Fibroblast of peridontal ligament (primary cell): ENCODE results near the gene TMEM151A.
"Not testable (repeated sequence)": the region's sequence is repeated elsewhere in the genome, so short reads cannot be mapped to it uniquely, and the experiment has no call there.

Source experiments
- DNase-seq: peaks from one replicate; pipeline ENCODE4 v3.0.0-alpha.2; 2010; ENCODE audit errors: extremely low read depth

Gene TMEM151A

GRCh38 chr11:66309475-66309874, 17.8 kb downstream of the TMEM151A start:
- DNase-seq, result no peak

- DNase-seq, result no peak
Observed at GRCh38 chr11:66310324-66310723, 18.6 kb downstream of the TMEM151A start.

- not testable (repeated sequence) for DNase-seq
Observed at GRCh38 chr11:66310803-66311440, 19.2 kb downstream of the TMEM151A start.

- DNase-seq, result no peak
Observed at GRCh38 chr11:66311470-66311964, 19.8 kb downstream of the TMEM151A start.

DNA sequence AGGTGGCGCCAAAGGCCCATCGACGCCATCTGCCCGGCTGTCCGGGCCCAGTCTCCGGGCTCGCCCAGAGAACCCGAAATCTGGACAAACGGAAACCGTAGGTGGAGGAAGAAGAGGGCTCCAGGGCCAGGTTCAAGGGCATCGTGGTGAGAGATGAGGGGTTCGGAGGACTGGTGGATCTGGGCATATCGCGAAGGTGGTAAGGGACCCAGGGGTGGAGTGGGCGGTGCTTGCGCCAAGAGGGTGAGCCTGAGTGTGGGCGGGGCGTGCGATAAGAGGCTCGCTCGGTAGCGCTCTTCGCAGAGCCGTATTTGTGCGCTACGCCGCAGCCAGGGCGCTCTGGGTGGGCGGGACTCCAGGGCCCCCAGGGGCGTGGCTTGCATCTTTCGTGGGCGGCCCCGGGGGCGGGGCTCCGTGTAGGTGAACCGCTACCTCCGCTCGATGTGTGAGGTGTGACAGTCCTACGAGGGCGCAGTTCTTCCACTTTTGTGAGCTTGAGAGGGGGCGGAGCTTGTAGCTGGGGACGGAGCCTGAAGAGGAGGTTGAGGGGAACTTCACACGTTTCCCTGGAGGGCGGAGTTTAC, 20.4 kb downstream of the TMEM151A start:
- peak; percentile 87 for DNase-seq

GRCh38 chr11:66312549-66313320, 21.0 kb downstream of the TMEM151A start:
- DNase-seq, result peak; percentile 99

- peak; percentile 45 for DNase-seq
Observed at GRCh38 chr11:66313321-66314185, 21.9 kb downstream of the TMEM151A start.

DNA sequence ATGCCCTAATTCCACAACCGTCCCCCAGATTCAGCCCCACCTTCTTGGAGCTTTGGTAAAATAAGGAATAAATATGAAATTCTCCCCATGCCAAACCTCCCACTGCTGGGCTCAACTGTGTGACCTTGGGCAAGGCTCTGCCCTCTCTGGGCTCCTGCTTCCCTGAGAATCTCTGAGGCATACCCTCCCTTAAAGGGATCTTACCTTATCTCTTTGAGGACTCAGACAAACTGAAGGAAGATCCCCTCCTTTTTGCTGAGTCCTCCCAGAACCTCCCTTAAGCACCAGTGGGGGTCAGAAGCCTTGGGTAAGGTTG, 22.4 kb downstream of the TMEM151A start:
- no peak for DNase-seq

DNA sequence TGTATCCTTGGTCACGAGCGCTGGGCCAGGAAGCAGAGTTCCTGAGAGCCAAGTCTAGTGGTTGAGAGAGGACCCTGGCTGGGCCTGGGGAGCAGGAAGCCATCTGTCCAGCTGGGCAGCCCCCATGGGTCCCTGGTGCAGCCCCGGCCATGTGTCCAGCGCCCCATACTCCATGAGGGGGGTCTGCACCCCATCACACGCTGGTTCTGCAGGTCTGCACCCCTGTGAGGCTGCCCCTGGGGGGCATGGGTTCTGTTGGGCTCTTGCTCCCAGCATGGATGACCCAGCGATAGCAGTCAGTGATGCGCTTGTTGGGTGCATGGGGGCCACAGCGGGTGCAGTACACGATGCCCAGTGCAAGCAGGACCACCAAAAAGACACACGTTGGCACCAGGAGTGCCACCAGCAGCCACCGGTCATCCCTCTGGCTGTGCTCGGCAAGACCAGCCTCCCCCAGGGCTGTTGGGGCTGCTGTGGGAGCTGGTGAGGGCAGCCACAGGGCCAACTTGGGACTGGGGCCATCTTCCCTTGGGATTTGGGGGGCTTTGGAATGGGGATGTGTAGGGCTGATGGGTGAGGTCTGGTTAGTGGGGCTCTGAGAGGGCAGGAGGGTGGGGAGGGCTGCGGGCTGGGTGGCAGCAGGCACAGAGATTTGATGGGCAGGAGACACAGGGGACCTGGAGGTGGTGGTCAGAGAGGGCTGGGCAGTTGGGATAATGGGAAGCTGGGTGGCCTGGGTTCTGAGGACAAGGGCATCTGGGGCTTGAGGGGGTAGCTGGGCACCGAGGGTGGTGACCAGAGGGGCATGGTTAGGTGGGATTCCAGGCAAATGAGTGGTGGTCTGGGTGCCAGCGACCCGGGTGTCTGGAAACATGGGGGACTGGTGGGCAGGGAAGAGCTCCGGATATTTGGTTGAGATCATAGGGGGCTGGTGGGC, 23.1 kb downstream of the TMEM151A start:
- DNase-seq, result no peak

DNA sequence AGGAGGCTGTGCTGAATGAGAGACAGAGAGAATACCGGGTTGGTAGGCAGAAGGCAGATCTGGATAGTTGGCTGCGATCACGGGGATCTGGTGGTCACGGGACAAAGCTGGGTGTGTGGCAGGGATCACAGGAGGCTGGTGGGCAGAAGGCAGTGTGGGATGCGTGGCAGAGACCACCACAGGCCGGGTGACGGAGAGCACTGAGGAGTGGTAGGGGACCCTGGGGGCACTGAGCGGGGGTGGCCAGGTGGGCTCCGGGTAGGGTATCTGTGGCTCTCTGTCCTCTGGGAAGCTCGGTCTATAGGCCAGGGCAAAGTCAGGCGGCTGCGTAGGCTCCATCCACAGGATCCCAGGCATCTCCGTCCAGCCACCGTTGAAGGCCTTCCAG, 23.8 kb downstream of the TMEM151A start:
- DNase-seq, result no peak

GRCh38 chr11:66315921-66316811, 24.5 kb downstream of the TMEM151A start:
- no peak for DNase-seq

DNA sequence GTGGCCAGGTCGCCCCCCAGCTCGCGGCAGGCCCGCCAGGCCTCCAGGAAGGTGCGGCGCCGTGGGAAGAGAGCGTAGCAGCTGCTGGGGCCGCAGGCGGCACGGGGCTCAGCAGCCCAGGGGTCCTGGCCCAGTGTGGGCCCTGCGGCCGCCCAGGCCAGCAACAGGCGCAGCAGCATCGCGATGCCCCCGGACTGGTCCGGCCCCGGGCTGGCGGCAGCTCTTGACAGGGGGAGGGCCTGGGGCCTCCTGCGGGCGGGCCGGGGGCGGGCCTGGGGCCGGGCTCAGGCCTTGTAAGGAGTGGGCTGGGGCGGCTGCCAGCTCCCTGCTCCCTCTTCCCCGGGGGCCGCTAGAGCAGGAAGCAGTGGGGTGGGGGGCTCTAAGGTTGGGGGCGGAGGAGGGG, 25.2 kb downstream of the TMEM151A start, which contains the start of gene CD248:
Gene CD248, minus strand, starts transcription at position 196 of the 403 bp plus-strand sequence. Its CDS starts 17 bp downstream, at position 179.
- DNase-seq, result peak; percentile 74

GRCh38 chr11:66317322-66317722, 25.6 kb downstream of the TMEM151A start:
- DNase-seq, result peak; percentile 62

GRCh38 chr11:66317723-66318599, 26.3 kb downstream of the TMEM151A start:
- peak; percentile 94 for DNase-seq

GRCh38 chr11:66318600-66318970, 26.9 kb downstream of the TMEM151A start:
- DNase-seq, result no peak

DNA sequence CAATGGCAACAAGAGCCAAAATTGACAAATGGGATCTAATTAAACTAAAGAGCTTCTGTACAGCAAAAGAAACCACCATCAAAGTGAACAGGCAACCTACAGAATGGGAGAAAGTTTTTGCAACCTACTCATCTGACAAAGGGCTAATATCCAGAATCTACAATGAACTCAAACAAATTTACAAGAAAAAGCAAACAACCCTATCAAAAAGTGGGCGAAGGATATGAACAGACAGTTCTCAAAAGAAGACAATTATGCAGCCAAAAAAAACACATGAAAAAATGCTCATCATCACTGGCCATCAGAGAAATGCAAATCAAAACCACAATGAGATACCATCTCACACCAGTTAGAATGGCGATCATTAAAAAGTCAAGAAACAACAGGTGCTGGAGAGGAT, 28.6 kb downstream of the TMEM151A start:
- not testable (repeated sequence) for DNase-seq

DNA sequence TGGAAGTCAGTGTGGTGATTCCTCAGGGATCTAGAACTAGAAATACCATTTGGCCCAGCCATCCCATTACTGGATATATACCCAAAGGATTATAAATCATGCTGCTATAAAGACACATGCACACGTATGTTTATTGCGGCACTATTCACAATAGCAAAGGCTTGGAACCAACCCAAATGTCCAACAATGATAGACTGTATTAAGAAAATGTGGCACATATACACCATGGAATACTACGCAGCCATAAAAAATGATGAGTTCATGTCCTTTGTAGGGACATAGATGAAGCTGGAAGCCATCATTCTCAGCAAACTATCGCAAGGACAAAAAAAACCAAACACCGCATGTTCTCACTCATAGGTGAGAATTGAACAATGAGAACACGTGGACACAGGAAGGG, 29.1 kb downstream of the TMEM151A start:
- DNase-seq, result not testable (repeated sequence)

DNA sequence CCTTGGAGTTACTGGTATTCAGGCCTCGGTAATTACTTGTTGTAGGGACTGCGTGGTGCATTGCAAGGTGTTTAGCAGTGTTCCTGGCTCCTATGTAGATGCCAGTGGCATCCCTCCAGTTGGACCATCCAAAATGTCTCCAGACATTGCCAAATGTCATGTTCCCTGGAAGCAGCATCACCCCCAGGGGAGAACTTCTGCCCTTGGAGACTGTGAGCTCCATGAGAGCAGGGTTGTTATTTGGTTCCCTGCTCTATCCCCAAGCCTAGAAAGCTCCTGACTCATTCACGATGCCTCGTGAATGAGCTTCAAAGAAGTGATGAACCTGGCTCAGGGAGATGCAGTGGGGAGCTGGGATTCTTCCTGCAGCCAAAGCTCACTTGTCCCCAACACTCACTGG, 29.9 kb downstream of the TMEM151A start:
- DNase-seq, result no peak
